ENCODE data around the gene G6PC2. TPM values are rescaled to one million over a fixed set of nuclear protein-coding genes. Genes with fewer than 3 reads are reported as not detected.

The G6PC2 gene
- total and polyA plus RNA-seq, 4 donors = not detected

DNA sequence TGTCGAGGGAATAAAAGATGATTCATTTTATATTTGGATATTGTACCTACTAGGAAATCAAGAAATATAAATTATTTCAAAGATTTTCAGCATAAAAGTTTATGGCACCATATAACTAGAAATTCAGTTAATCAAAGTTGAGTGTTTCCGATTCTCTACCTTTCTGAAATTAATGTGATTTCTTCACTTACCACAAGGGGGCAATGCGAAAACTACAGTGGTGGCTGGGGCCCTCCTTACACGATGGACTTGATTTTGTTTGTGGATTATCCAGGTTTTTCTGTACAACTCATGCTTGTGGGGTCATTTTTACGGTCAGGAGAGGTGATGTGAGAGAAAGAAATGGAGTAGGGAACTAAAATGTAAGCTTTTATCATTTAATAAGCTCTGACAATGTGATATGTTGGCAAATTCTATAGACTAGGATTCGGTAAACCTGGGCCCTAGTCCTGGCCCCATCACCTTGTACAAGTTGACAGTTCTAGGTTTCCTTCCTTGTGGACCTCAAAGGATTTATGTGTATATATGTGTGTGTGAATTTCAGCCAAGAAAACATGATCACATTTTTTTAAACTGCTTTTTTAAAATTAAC, 47.6 kb downstream of the G6PC2 start:
- Histone ChIP-seq H3K4me3 (ENCODE audit: low read depth in 1 of 3, low read length in 3 of 3) (no peak overlapping the region), H3K4me1 (ENCODE audit: control insufficient read depth in 4 of 4, insufficient read depth in 4 of 4, low read length in 3 of 4) (peaks cover 0 to 9% (median 1%) of the 10 kb centered on the region in 4 donors), H3K36me3 (ENCODE audit: control insufficient read depth in 4 of 4, insufficient read depth in 3 of 4, low read depth in 1 of 4, low read length in 3 of 4) (peaks cover 1 to 52% (median 25%) of the 10 kb centered on the region in 4 donors), H3K9me3 (ENCODE audit: control insufficient read depth in 4 of 4, low read length in 3 of 4) (no peaks in the 10 kb centered on the region), H3K9ac (ENCODE audit: low read depth in 1 of 2, low read length in 2 of 2) (no peak overlapping the region), H3K27ac (ENCODE audit: low read depth in 1 of 2, low read length in 2 of 2) (no peak overlapping the region), H3K27me3 (ENCODE audit: control insufficient read depth in 4 of 4, insufficient read depth in 4 of 4, low read length in 3 of 4) (no peaks in the 10 kb centered on the region)
- DNase-seq (ENCODE audit: low spot score) = no peak
- TF ChIP-seq RAD21 (IDR thresholded peaks at IDR 0.05) (peak; percentile 37 to 71), YY1 (IDR thresholded peaks at IDR 0.05) (no peak)
- TF ChIP-seq, protein P1, sequence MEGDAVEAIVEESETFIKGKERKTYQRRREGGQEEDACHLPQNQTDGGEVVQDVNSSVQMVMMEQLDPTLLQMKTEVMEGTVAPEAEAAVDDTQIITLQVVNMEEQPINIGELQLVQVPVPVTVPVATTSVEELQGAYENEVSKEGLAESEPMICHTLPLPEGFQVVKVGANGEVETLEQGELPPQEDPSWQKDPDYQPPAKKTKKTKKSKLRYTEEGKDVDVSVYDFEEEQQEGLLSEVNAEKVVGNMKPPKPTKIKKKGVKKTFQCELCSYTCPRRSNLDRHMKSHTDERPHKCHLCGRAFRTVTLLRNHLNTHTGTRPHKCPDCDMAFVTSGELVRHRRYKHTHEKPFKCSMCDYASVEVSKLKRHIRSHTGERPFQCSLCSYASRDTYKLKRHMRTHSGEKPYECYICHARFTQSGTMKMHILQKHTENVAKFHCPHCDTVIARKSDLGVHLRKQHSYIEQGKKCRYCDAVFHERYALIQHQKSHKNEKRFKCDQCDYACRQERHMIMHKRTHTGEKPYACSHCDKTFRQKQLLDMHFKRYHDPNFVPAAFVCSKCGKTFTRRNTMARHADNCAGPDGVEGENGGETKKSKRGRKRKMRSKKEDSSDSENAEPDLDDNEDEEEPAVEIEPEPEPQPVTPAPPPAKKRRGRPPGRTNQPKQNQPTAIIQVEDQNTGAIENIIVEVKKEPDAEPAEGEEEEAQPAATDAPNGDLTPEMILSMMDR (IDR thresholded peaks at IDR 0.05; ENCODE audit: low read depth, low read length, missing input control) = peak; percentile 34
- 75% methylated on average over 6 of the region's 6 CpGs for WGBS

GRCh38 chr2:168949324-168949723, 48.2 kb downstream of the G6PC2 start:
- Histone ChIP-seq H3K27me3 (ENCODE audit: control insufficient read depth in 4 of 4, insufficient read depth in 4 of 4, low read length in 3 of 4) (no peaks in the 10 kb centered on the region), H3K4me1 (ENCODE audit: control insufficient read depth in 4 of 4, insufficient read depth in 4 of 4, low read length in 3 of 4) (peaks cover 0 to 9% (median 1%) of the 10 kb centered on the region in 4 donors)
- WGBS = 99% methylated on average over 1 of the region's 1 CpG

More at GRCh38 chr2:168949324-168949723, 48.2 kb downstream of the G6PC2 start:
- Histone ChIP-seq H3K9ac (ENCODE audit: low read depth in 1 of 2, low read length in 2 of 2) (no peak overlapping the region), H3K27ac (ENCODE audit: low read depth in 1 of 2, low read length in 2 of 2) (no peak overlapping the region), H3K36me3 (ENCODE audit: control insufficient read depth in 4 of 4, insufficient read depth in 3 of 4, low read depth in 1 of 4, low read length in 3 of 4) (peaks cover 1 to 49% (median 27%) of the 10 kb centered on the region in 4 donors), H3K9me3 (ENCODE audit: control insufficient read depth in 4 of 4, low read length in 3 of 4) (no peaks in the 10 kb centered on the region), H3K4me3 (ENCODE audit: low read depth in 1 of 3, low read length in 3 of 3) (no peak overlapping the region)
- DNase-seq (ENCODE audit: low spot score) = no peak
- no peak for TF ChIP-seq MAX (IDR thresholded peaks at IDR 0.05)
- TF ChIP-seq ZBTB33 (IDR thresholded peaks at IDR 0.05) = no peak
- no peak for TF ChIP-seq RAD21 (IDR thresholded peaks at IDR 0.05)
- no peak for TF ChIP-seq RXRA (IDR thresholded peaks at IDR 0.05)
- TF ChIP-seq TAF1 (conservative IDR thresholded peaks at IDR 0.05) = no peak
- TF ChIP-seq, protein P1 (IDR thresholded peaks at IDR 0.05; ENCODE audit: low read depth, low read length, missing input control) = no peak
- no peak for TF ChIP-seq REST (IDR thresholded peaks at IDR 0.05)
- no peak for TF ChIP-seq GABPA (IDR thresholded peaks at IDR 0.05 in 1 of 2, conservative IDR thresholded peaks at IDR 0.05 in 1 of 2)
- TF ChIP-seq FOXA2 (IDR thresholded peaks at IDR 0.05) = no peak
- TF ChIP-seq NR2F2 (IDR thresholded peaks at IDR 0.05) = no peak
- TF ChIP-seq HNF4A (conservative IDR thresholded peaks at IDR 0.05) = no peak
- no peak for TF ChIP-seq SP1 (IDR thresholded peaks at IDR 0.05)
- no peak for TF ChIP-seq YY1 (IDR thresholded peaks at IDR 0.05)

Data from liver (tissue), 9 donors.